MCF 10A (cell line): ENCODE results near the gene NCAPD2. TPM values are rescaled to one million over a fixed set of nuclear protein-coding genes. Genes with fewer than 3 reads are reported as not detected.

Source experiments
- BruUV-seq: library from RNA; stranded (reverse); fragments of 400-500 nt; replicated peaks from 2 replicates; lab custom pipeline; 2021; lab: Mats Ljungman, UMichigan
- CTCF ChIA-PET: fragments of 300-600 bp; sonication (Branson Sonifier 250); formaldehyde crosslinking; extraction: SDS; loops from one replicate; lab custom pipeline; 2021; ENCODE audit warnings: antibody characterized with exemption, inconsistent platforms; lab: Yijun Ruan, JAX
- POLR2A ChIA-PET: fragments of 300-600, 350-650 bp; sonication (Branson Sonifier 250); formaldehyde crosslinking; extraction: SDS; loops from one replicate; lab custom pipeline; 2020; ENCODE audit warnings: antibody characterized with exemption, inconsistent platforms; lab: Yijun Ruan, JAX
- DNase-seq: peaks from one replicate; pipeline ENCODE4 v3.0.0-alpha.2; 2018; ENCODE audit not compliant: unreplicated experiment
- H3K27ac Mint-ChIP-seq: one replicate; pipeline ENCODE4 v1.8.0; 2022; ENCODE audit warnings: mild to moderate bottlenecking, low read depth, mixed read lengths; ENCODE audit not compliant: unreplicated experiment
- H3K27me3 Mint-ChIP-seq: one replicate; pipeline ENCODE4 v1.8.0; 2022; ENCODE audit warnings: mixed read lengths; ENCODE audit not compliant: insufficient read depth, unreplicated experiment
- H3K36me3 Mint-ChIP-seq: one replicate; pipeline ENCODE4 v1.8.0; 2022; ENCODE audit warnings: mild to moderate bottlenecking, moderate library complexity, mixed read lengths; ENCODE audit not compliant: insufficient read depth, unreplicated experiment
- H3K4me1 Mint-ChIP-seq: one replicate; pipeline ENCODE4 v1.8.0; 2022; ENCODE audit warnings: mixed read lengths; ENCODE audit not compliant: insufficient read depth, unreplicated experiment
- H3K4me3 Mint-ChIP-seq: one replicate; pipeline ENCODE4 v1.8.0; 2022; ENCODE audit warnings: mild to moderate bottlenecking, moderate library complexity, mixed read lengths; ENCODE audit not compliant: unreplicated experiment
- H3K9me3 Mint-ChIP-seq: one replicate; pipeline ENCODE4 v1.8.0; 2022; ENCODE audit warnings: mixed read lengths; ENCODE audit not compliant: unreplicated experiment
- intact Hi-C: fragments of 100-400 bp; cut with micrococcal nuclease; formaldehyde crosslinking; loops from 2 replicates; pipeline ENCODE4 v1.14.1; 2022
- total RNA-seq: library from RNA; stranded (reverse); gene quantifications from 2 replicates; pipeline ENCODE4 v1.2.3, GENCODE V29; 2022
- TF ChIP-seq, protein P1 (sequence below): fragments of 200-600 bp; IDR thresholded peaks from one replicate; pipeline ENCODE4 v1.8.0; 2022; ENCODE audit warnings: antibody characterized with exemption, mild to moderate bottlenecking; ENCODE audit not compliant: unreplicated experiment

The NCAPD2 gene
- total RNA-seq, 1 experiment from 2014 or later, result 52.0 TPM

DNA sequence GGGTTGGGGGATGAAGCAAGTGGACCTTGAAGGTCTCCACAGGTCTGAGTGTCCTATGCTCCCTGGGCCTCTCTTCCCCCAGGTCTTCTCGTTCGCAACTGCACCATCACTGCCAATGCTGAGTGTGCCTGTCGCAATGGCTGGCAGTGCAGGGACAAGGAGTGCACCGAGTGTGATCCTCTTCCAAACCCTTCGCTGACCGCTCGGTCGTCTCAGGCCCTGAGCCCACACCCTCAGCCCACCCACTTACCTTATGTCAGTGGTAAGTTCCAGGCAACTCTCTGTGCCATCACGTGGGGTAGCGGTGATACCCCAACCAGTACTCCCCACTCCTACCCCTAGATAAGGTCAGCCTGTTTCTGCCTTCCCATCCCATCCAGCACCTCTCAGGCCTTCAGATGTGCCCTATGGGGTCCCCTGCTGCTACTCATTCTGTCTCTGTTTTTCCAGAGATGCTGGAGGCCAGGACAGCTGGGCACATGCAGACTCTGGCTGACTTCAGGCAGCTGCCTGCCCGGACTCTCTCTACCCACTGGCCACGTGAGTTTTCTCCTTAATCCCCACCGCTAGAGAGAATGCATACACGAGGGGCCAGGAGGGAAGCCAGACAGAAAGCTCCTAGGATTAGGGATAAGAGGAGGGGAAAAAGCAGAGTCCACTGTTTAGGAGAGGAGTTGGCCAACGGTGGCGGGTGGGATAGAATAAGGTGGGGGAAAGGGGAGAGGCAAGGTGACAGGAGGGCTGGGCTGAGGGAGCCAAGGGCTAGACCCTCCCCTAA, 43.6 kb upstream of the NCAPD2 start:
- Mint-ChIP-seq H3K27me3 (no peaks in the 10 kb centered on the region), H3K36me3 (peaks cover 22% of the 10 kb centered on the region), H3K27ac (peak overlapping the region; percentile 98), H3K4me3 (peak overlapping the region; percentile 94), H3K4me1 (peaks cover 37% of the 10 kb centered on the region), H3K9me3 (no peaks in the 10 kb centered on the region)
- TF ChIP-seq, protein P1, sequence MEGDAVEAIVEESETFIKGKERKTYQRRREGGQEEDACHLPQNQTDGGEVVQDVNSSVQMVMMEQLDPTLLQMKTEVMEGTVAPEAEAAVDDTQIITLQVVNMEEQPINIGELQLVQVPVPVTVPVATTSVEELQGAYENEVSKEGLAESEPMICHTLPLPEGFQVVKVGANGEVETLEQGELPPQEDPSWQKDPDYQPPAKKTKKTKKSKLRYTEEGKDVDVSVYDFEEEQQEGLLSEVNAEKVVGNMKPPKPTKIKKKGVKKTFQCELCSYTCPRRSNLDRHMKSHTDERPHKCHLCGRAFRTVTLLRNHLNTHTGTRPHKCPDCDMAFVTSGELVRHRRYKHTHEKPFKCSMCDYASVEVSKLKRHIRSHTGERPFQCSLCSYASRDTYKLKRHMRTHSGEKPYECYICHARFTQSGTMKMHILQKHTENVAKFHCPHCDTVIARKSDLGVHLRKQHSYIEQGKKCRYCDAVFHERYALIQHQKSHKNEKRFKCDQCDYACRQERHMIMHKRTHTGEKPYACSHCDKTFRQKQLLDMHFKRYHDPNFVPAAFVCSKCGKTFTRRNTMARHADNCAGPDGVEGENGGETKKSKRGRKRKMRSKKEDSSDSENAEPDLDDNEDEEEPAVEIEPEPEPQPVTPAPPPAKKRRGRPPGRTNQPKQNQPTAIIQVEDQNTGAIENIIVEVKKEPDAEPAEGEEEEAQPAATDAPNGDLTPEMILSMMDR, result no peak
- BruUV-seq, result TSS peak; percentile 38
- ChIA-PET POLR2A (interaction anchor here (1.3 to 4.5 kb wide), 11 partner anchors 9 to 89 kb away, joined by 3 to 50 read pairs (median 14); partner anchors contain the start of genes GAPDH, LTBR, MRPL51 and VAMP1), CTCF (interaction anchor here (0.6 to 1.1 kb wide), 3 partner anchors 9 to 27 kb away, joined by 3 read pairs; no protein-coding TSS in a partner anchor)
- intact Hi-C loops, result no loop called here
- DNase-seq, result no peak

DNA sequence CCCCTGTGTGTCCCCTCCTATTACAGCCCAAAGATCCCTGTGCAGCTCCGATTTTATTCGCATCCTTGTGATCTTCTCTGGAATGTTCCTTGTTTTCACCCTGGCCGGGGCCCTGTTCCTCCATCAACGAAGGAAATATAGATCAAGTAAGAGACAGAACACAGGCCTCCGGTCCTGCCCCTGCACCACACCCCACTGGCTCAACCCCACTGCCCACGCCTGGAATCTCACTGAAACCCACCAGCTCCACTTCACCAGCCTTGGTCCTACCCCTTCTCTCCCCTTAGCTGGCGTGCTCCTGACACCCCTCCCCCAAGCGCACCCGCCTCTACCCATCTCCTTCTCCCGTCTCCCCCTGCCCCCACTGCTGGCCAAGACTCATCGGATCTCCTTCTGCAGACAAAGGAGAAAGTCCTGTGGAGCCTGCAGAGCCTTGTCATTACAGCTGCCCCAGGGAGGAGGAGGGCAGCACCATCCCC, 43.0 kb upstream of the NCAPD2 start:
- no peaks in the 10 kb centered on the region for H3K9me3 Mint-ChIP-seq
- BruUV-seq, result no TSS peak
- peaks cover 29% of the 10 kb centered on the region for H3K36me3 Mint-ChIP-seq
- no peak for DNase-seq
- peak overlapping the region; percentile 94 for H3K4me3 Mint-ChIP-seq
- CTCF ChIA-PET, result interaction anchor here (0.6 to 2.4 kb wide), 6 partner anchors 9 to 87 kb away, joined by 3 to 33 read pairs (median 3); no protein-coding TSS in a partner anchor
- H3K4me1 Mint-ChIP-seq, result peaks cover 37% of the 10 kb centered on the region
- POLR2A ChIA-PET, result interaction anchor here (0.7 to 4.5 kb wide), 23 partner anchors 10 to 247 kb away, joined by 3 to 50 read pairs (median 8); partner anchors contain the start of genes GAPDH, LTBR, MRPL51 and TNFRSF1A
- H3K27ac Mint-ChIP-seq, result peak overlapping the region; percentile 98
- intact Hi-C loops, result loop anchor here (1.0 kb wide), 1 partner anchor 21 kb away; no protein-coding TSS in a partner anchor
- H3K27me3 Mint-ChIP-seq, result no peaks in the 10 kb centered on the region
- TF ChIP-seq, protein P1, result no peak

DNA sequence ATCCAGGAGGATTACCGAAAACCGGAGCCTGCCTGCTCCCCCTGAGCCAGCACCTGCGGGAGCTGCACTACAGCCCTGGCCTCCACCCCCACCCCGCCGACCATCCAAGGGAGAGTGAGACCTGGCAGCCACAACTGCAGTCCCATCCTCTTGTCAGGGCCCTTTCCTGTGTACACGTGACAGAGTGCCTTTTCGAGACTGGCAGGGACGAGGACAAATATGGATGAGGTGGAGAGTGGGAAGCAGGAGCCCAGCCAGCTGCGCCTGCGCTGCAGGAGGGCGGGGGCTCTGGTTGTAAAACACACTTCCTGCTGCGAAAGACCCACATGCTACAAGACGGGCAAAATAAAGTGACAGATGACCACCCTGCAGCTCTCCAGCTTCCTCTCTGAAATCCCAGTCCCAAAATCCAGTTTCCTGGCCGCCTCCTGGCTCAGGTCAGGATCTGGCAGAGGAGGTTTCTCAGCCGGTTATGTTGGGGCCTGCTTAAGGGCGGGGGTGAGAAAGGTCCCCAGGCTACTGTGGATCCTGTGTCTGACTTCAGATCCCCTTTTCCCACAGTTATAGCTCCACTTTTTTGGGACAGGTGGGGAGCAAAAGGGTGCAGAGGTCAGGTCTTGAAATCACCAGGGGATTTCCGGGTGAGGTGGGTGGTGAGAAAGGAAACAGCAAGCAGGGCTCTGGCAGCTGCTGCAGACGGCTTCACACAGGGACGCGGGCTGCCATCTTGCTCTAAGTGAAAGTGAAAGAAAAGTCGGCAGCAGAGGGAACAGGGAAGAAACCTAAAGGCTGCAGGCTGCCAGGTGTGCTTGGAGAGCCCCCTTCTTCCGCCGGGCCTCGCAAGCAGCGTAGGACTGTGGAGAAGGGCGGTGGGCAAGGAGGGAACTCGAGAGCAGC, 42.3 kb upstream of the NCAPD2 start, which contains the start of gene TAPBPL:
Gene TAPBPL (plus strand): TSS at position 695 of the 897 bp plus-strand sequence. CDS start 207 bp downstream, outside the sequence.
- BruUV-seq, result TSS peak; percentile 53
- intact Hi-C loops, result loop anchor here (1.0 kb wide), 1 partner anchor 21 kb away; no protein-coding TSS in a partner anchor
- Mint-ChIP-seq H3K4me3 (peak within 1 kb of the TSS; percentile 94), H3K27me3 (no peaks in the 10 kb centered on the region), H3K27ac (peak within 1 kb of the TSS; percentile 98), H3K4me1 (peaks cover 37% of the 10 kb centered on the region), H3K36me3 (peaks cover 31% of the 10 kb centered on the region), H3K9me3 (no peaks in the 10 kb centered on the region)
- ChIA-PET CTCF (interaction anchor here (0.6 to 2.4 kb wide), 10 partner anchors 8 to 688 kb away, joined by 3 to 33 read pairs (median 4); no protein-coding TSS in a partner anchor), POLR2A (interaction anchor here (0.7 to 4.5 kb wide), 27 partner anchors 10 to 247 kb away, joined by 3 to 50 read pairs (median 8); partner anchors contain the start of genes GAPDH, LTBR, MRPL51 and SCNN1A)
- TF ChIP-seq, protein P1, result no peak
- peak; percentile 72 for DNase-seq
